IPS DF 4.7 (cell line): ENCODE data around the gene SDK2.

Experiments used
- DNase-seq: peaks from one replicate; pipeline ENCODE4 v3.0.0-alpha.2; 2013; ENCODE audit warnings: low spot score; ENCODE audit errors: extremely low read depth

SDK2 gene

DNA sequence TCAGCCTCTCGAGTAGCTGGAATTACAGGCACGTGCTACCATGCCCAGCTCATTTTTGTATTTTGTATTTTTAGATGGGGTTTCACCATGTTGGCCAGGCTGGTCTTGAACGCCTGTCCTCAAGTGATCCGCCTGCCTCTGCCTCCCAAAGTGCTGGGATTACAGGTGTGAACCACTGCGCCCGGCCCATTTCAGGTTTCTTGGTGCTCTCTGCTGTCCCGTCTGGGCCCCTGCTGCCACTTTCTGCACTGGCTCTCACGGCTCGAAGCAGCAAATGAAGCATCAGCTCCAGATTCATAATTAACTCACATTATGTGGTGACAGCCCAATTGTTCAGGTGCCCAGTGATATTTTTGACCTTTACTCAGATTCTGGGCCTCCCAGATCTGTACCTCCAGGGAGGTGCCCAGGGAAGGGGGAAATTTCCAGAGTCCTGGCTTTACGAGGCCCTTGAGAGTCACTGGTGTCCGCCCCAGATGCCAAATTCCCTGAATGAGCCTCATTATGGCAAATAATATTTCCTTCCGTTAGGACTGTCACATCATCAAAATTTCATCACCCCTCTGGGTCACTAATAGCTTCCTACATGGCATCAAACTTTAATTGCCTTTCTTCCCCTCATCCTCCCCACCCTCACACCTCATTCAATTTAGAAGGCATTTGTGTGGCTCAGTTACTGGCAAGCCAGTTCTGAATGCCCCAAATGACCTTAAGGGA, 9.0 kb downstream of the SDK2 start:
- no peak for DNase-seq

DNA sequence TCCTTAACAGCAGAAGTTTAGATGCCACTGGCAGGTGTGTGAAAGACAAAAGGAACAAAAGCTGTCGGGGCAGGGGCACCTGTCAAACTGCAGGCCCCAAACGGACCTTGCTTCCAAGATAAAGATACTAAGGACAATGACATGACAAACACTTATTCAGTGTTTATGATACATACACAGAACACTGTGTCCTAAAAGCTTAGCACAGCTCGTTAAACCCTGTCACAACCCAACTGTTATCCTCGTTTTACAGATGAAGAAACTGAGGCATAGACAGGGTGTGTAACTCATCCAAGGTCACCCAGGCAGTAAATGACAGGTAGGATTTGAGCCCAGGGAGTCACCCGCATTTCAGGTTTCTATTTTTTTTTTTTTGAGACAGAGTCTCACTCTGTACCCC, 9.6 kb downstream of the SDK2 start:
- no peak for DNase-seq

DNA sequence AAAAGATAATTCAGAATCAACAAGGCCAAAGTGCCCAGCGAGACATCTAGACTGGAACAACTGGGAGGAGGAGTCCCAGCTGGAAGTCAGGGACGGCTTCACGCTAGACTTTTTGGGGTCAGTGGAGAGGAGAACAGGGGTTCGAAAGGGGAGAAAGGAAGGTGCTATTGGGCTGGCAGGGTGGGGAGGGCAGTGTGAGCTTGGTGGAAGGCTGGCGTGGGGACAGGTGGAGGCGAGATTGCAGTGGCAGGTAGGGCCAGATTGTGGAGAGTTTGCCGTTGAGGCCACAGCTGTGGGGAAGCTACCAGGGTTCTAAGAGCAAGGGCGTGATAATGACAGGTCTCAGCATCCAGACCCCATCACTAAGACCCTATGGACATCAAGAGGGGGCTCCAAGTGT, 10.5 kb downstream of the SDK2 start:
- DNase-seq = no peak

DNA sequence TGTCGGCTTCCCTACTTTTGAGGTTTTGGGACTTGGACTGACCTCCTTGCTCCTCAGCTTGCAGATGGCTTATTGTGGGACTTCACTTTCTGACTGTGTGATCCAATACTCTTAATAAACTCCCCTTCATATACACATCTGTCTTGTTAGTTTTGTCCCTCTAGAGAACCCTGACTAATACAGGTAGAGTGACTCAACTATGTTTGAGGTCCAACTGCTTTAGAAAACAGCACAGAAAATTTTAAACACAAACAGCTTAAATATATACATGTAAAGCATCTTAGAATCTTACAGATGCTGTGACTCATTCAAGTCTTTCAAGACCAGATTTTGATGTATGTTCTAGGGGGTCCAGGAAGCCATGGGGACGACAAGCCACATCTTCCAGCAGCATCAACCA, 11.7 kb downstream of the SDK2 start:
- DNase-seq = no peak

DNA sequence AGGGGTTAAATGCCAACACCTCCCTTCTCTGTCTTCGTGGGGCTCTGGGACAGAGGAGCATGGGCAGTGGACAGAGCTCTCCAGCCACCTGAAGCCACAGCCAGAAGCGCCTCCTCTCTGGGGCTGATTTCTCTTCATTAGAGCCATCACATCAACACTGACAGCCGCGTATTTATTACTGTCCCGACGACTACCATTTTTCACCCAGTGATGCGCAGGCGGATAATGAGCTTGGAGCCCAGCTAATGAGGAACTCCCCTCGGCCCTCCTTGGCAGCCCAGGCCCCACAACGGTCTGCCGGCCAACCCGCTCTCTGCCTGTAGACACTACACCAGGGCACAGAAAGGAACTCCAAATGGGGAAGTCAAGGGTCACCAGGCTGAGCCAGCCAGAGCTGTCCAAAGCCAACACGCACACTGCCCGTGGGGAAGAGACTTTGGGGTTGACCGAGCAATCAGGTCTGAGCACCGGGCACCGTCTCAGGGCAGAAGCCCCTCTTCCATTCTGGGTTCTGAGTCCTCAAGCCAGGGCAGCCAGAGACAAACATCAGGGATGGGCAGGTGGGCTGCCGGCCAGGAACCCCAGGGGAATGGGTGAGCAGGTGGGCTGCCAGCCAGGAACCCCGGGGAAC, 13.2 kb downstream of the SDK2 start:
- no peak for DNase-seq

DNA sequence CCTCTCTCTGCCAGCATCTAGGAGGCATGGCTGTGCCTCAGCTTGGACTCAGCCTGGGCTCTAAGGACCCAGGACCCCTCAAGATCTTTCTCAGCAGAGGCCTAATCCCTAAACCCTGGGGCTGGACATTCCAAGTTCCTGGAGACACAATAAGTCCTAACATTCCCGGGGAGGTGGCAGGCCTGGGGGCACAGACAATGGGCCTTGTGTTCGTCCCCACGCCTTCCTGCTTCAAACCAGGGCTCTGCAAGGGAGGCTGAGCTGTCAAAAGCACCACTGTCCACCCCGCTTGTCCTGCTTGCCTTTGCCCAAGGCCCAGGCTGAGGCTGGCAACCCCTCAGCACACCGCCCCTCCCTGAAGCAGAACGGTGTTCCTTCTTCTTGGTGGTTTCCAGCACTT, 13.7 kb downstream of the SDK2 start:
- no peak for DNase-seq

DNA sequence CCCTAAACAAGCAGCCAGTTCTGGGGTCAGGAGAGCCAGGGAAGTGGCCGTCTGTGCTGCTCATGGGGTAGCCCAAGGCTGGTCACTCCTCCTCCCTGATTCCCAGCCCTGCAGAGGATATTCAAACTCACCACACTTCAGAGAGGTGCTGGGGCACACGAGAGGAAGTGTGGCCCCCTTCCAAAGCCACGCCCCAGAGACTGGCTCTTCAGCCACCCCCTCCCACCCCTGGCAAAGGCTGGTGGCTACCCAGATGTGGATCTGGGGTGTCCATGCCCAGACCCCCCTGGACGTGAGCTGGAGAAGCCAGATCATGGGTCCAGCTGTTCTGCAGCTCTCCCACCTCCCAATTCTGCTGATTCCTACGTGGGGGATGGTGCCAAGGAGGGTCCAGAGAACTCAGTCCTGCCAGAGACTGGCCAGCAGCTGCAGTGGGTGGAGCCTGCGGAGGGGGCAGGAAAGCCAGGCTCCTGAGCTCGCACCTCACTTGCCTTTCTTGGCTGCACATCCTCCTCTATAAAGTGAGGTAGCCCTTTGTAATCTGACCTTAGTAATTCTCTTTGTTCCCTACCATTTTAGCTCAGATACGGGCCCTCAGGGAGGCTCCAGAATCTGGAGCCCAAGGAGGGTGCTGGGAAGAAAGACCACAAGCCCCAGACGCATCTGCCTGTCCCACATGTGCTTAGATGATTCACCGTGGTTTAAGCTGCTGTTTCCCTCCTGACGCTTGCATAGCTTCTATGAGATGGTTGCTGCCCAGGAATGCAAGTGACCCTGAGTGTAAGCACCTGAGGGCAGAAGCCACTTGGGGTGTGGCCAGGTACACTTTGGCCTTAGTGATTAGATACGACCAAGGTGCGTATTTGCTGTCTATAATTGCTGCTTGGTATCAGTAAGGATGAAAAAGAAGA, 15.3 kb downstream of the SDK2 start:
- no peak for DNase-seq

DNA sequence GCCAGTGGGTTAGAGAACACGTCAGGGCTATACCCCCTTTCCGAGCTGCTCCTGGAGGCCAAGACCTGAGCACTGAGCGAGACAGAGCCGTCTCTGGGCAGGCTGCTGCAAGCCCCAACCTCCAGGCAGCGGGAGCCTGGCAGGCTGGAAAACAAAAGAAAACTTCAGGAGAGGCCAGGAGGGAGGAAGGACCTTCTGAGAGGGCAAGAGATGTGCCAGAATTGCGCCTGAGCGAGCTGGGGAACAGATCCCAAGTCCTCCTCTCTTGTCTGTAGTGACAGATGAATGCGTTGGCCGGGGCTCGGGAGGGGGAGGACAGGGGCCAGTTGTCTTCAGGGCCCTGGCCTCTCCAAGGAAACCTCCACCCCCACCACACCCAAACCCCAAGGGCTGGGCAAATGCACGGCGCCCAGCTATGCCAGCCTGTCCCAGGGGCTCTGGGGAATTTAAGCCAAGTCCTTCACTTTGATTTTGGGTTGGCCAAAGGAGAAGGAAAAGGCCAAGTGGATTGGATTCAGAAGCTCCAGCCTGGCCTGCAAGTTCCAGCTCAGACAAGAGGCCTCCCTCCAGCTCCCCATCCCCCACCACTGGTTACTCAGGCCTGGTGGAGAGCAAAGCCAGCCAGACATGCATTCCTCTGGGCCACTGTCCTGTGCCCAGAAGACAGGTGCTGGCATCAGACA, 18.1 kb downstream of the SDK2 start:
- no peak for DNase-seq

DNA sequence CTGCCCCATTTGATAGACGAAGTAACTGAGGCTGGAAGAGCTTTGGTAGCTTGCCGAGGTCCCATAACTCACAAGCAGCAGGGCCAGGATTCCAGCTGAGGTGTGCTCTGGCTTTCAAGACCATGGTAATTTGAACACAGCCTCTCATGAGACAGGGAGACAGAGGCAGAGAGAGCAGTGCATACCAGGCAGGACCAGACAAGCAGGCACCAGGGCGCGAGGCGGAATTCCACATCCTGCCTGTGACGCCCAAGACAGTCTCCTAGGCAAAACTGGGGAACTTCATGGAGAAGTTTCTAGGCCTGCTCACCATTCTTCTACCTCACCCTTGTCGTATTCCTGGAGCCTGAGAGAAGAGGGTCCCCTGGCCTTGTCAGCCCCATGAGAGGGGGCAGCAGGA, 19.2 kb downstream of the SDK2 start:
- no peak for DNase-seq

DNA sequence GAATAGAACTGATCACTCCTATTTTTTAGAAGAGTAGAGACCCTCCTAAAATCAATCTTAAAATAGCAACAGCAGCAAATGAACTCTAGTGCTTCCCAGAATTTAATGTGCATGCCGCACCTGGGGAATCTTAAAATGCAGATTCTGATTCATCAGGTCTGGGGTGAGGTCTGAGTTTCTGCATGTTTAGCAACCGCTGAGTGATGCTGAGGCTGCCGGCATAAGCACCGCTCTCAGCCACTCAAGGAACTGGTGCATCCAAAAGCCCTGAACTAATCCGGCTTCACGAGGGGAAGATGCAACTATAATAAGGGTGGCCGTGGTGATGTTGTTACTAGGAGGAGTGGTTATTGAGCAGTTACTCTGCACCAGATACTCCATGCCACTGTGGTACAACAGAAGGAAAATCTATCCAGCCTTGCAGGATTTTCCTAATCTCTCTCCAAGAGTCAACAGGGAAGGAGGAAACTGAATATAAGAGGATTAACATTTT, 19.7 kb downstream of the SDK2 start:
- DNase-seq = no peak

DNA sequence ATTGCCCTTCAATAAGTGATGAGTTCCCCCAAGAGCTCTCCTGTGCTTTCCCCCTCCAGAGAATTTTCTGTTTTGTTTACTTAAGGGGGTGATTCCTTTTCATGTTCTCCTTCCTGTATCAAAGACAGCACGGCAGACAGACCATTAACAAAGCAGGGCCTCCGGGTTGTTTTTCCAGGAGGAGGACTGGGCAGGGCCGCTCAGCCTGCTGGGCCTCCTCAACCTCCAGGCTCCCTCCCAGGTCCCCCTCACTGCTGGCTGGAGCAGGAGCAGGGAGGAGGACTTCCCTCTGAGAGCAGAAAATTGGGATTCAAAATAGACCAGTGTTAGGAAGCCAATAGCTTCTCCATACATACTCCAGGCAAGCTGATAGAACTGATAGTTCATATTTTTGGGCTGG, 20.4 kb downstream of the SDK2 start:
- DNase-seq = no peak

DNA sequence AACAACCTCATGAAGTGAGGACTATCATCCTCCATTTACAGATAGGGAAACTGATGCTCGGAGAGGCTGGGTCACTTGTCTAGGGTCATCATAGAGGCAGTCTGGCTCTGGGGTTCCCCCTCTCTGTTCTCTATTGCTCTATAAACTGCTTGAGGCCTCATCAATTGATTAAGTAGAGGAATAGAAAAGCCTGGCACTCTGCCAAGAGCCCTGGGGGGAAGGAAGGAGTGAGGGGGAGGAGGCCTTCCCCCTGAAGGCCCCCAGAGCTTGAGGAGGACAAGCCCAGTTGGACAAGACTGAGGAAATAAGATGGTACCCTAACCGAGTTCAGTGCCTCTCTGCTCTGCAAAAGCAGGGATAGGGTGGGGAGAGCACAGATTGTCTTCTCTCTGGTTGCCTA, 21.0 kb downstream of the SDK2 start:
- no peak for DNase-seq

DNA sequence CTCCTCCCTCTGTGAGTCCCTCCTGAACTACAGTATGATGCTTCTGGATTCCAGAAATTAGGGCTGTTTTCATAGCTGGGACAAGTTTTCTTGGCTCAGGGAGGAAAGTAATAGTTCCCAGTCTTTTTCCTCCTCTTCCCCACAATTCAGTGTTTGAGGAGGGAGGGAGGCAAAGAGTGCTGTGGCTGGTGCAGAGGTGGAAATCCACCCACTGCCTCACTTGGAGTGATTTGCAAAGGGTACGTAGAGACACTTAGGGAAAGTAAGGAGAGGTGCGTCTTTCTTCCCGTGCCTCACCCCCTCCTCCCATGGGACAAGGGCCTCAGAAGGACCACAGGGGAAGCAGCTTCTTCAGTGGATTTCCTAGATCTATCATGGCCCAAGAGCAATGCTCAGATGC, 21.9 kb downstream of the SDK2 start:
- no peak for DNase-seq

DNA sequence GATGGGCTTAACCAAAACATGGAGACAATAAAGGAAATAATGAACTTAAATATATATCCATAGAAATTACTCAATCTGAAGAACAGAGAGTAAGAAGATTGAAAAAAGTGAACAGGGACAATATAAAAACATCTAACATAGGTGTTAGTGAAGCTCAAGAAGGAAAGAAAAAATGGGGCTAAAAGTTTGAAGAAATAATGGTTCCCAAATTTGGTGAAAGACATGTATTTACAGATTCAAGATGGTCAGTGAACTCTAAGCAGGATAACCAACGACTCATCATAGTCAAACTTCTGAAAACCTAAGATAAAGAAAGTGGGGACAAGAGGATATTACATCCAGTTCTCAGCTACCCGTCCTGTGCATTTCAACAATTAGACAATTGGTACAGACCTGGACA, 22.6 kb downstream of the SDK2 start:
- no peak for DNase-seq

DNA sequence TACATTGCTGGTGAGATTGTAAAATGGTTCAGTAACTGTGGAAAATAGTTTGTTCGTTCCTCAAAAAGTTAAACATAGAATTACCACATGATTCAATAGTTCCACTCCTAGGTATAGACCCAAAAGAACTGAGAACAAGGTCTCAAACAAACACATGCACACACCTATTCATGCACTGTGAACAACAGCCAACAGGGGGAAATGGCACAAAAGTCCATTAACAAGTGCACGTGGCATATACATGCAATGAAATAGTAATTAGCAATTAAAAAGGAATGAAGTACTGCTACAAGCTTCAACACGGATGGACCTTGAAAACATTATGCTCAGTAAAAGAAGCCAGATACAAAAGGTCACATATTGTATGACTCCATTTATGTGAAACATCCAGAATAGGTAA, 23.8 kb downstream of the SDK2 start:
- no peak for DNase-seq

DNA sequence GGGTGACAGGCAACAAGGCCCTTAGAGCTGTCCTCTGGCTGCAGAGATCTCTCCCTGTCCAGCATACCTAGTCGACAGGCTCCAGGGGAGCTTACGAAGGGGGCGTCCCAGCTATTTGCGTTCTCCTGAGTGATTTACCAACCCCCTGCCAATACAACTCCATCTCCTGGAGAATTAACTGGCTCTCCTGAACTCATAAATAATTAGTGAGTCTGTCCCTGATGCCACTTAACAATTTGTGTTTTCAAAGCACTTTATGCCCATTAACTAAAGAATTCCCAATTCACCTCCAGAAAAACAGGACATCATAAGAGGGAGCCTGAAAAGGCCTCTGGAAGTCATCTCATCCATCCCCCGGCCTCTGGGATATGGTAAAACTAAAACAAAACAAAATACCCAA, 26.7 kb downstream of the SDK2 start:
- DNase-seq = no peak

DNA sequence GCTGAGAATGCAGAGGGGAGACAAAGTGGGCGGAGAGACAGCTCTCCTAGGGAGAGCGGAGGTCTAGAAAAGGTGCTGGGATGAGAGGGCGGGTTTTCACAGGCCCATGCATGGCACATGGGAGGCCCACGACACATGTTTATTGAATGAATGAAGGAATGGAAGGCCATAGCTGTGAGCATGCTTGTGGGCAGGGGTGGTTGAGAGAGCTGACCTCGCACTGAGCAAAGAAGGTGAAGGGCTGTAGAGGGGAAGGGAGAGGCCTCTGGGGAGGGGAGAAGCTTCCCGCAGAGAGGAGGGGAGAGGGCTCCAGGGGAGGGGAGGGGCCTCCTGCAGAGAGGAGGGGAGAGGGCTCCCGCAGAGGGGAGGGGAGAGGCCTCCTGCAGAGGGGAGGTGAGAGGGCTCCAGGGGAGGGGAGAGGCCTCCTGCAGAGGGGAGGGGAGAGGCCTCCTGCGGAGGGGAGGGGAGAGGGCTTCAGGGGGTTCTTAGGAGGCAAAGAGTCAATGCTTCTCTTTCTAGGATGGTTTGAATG, 27.3 kb downstream of the SDK2 start:
- no peak for DNase-seq

DNA sequence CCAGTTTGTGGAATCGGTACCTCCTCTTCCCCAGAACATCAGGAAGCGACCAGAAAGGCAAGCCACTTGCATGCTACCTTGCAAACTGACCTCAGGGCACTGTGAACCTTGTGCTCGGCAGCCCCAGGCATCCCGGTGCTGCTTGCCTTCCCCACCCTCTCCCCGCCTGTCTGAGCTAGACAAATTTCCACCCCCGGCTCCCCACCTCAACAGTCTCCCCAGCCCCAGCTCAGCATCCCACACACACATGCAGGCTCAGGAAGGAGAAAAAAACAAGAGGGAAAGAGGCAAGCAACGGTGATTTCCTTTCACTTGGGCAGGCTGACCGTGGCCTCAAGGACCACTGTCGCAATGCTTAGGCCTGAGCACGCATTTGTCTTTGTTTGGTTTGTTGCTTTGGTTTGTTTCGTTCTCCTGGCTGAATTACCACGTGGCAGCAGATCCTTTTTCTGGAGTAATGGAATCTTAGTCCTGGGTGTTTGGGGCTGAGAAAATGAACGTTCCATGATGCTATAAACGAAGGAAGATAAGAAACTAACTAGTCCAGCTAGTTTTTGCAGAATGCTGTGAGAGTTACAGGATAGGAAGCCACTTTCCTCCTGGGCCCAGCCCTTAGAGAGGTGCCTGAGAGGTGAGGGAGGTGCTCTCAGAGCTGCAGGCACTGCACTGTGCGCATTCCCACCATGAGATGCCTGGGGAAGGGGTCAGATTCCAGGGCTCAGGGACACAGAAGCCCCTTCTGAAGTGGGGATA, 27.9 kb downstream of the SDK2 start:
- DNase-seq = no peak

DNA sequence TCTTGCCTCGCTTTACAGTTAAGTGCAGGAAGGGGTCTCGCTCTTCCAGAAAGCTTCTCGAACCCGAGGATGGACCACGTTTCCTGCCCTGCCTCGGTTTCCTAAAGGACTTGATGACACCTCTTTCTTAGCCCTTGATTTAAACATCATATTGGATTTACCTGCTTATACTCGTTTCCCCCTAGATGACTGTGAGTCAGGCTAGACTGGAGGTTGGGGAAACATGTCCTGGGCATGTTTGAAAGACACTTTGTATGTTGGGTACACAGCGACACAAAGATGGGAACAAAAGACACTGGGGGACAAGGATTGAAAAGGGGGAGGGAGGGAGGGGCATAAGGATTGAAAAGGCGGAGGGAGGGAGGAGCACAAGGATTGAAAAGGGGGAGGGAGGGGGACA, 30.0 kb downstream of the SDK2 start:
- DNase-seq = no peak
